HG02885 (cell line): ENCODE results near the gene CDK11A.
"Not testable (repeated sequence)": the region's sequence is repeated elsewhere in the genome, so short reads cannot be mapped to it uniquely, and the experiment has no call there.

Experiments used
- ATAC-seq: cut with Tn5 transposase; IDR thresholded peaks from one replicate; pipeline ENCODE4 v1.9.1; 2021; ENCODE audit warnings: mild to moderate bottlenecking; ENCODE audit not compliant: unreplicated experiment, poor library complexity

CDK11A gene

DNA sequence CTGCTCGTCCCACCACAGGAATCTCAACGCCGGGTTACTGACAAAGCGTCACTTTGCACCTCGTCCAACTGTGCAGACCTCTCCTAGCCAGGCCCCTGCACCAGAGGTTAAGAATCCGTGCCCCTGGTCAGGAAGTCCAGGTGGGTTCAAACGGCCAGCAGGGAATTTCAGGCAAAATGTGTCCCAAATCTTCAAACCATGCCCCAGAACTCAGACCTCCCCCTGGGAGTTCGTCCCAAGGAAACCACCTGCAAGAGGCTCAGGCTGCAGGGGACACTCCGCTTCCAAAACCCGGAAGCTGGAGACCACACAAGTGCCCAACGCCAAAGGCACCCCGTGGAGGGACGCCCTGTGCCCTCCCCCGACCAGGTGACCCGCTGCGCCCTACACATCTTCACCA lies 32.7 kb downstream of the CDK11A start:
- ATAC-seq = not testable (repeated sequence)

DNA sequence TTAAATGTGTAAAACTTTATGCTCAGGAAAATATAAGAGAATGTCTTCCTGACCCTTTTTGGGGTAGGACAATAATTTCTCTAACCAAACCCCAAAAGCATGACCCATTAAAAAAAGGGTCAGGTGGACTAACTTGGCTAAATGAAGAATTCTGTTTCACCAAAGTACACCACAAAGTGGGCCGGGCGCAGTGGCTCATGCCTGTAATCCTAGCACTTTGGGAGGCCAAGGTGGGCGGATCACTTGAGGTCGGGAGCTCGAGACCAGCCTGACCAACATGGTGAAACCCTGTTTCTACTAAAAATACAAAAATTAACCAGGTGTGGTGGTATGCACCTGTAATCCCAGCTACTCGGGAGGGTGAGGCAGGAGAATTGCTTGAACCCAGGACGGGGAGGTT lies 34.6 kb downstream of the CDK11A start:
- ATAC-seq = not testable (repeated sequence)

DNA sequence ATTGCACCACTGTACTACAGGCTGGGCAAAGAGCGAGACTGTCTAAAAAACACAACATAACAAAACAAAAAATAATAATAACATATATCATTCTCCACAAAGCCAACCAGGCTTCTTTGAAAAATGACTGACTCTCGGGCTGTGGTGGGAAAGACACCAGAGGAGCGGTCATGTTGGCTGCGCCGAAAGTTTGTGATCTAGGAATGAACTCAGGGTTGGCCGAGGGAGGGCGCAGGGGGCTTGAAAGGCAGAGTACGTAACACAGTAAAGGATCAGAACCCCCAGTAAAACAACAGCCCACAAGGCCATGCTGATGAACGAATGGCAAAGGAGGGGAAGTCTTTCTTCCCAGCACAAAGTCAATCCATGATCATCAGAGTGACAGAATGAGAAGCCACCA lies 36.3 kb downstream of the CDK11A start:
- no peak for ATAC-seq

DNA sequence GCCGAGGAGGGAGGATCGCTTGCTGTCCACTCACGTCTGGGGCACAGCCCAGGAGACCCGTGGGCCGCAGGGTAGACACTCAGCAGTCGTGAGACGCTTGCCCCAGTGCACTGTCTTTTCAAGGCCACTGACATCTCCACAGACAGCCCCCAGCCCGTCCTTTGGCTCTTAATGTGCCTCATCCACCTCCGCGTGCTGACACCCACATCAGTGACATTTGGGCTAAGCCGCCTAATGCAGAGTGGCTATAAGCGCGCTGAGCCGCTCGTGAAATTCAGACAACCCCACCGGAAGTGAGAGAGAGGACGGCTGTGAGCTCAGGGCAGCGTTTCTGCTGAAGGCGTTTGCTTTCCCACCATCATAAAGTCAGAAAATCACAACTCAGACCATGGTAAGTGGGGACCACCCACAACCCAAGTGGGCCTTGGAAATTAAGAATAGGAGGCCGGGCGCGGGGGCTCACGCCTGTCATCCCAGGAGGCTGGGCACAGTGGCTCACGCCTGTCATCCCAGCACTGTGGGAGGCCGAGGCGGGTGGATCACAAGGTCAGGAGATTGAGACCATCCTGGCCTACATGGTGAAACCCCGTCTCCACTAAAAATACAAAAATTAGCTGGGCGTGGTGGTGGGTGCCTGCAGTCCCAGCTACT lies 40.0 kb downstream of the CDK11A start:
- no peak for ATAC-seq

DNA sequence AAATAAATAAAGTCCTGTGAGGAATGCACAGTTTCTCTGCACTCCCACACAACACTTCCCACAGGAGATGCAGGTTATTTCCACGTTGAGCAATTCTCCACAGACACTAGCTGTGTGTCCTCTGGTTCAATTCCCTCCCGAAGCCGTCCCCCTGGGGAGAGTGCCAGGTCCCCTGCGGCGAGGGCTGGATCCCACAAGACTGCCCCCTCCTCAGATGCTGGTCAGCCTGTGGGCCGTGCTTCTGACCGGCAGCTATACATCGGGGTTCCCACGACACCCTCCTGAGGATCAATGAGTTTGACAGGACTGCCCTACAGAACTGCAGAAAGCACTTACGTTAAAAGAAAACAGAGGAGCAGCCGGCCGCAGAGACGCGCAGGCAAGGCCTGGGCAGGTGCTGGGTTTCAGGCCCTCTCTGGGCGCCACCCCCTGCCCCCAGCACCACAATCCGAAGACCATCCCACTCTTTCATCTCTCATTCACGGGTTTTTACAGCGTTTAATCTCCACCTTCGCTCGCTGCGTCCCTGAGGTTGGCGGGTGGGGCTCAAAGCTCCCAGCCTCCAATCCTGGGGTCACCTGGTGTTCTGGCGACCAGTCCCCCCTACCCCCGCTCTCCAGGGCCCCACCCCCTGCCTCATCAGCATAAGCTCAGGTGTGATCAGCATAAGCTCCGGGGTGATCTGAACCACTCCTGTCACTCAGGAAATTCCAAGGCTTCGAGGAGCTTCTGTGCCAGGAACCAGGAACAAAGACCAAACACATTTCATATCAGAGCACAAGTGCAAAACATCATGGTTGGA lies 40.9 kb downstream of the CDK11A start:
- no peak for ATAC-seq

DNA sequence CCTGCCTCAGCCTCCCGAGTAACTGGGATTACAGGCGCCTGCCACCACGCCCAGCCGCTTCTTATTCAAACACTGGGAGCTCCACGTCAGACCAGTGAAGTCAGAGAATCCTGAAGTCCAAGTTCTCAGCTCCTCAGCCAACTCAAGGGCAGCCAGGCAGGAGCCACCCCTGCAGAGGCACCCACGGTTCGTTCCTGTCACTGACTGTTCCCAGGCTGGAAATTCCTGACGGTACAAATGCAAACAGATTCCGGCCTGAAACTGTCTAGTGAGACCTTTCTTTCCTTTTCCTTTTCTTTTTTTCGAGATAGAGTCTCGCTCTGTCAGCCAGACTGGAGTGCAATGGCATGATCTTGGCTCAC lies 43.3 kb downstream of the CDK11A start:
- ATAC-seq = no peak

DNA sequence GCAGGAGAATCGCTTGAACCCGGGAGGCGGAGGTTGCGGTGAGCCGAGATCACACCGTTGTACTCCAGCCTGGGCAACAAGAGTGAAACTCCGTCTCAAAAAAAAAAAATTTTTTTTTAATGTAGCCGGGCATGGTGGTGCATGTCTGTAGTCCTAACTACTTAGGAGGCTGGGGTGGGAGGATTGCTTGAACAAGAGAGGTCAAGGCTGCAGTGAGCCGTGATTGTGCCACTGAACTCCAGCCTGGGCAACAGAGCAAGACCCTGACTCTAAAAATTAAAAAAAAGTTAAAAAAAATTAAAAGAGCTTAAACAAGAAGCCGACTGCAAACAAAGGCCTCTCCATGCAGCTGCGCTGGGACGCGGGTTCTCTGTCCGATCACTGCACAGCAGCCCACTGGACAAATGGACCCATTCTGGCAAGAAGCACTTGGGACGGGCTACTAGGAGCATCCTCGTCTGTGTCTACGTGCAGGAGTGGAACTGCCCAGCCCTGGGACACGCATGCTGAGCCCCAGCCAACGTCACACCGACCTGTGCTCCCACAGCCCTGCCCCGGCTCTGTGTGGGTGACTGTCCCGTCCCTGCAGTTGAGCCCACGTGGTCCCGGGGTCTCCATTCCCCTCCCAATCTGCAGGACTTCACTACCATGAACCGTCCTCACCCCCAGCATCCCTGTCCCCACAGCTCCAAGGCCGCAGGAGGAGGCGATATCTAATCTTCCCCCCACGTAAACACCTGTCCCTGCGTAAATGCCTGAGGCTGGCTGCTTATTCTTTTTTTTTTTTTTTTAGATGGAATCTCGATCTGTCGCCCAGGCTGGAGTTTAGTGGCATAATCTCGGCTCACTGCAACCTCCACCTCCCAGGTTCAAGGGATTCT lies 43.9 kb downstream of the CDK11A start:
- ATAC-seq = no peak

DNA sequence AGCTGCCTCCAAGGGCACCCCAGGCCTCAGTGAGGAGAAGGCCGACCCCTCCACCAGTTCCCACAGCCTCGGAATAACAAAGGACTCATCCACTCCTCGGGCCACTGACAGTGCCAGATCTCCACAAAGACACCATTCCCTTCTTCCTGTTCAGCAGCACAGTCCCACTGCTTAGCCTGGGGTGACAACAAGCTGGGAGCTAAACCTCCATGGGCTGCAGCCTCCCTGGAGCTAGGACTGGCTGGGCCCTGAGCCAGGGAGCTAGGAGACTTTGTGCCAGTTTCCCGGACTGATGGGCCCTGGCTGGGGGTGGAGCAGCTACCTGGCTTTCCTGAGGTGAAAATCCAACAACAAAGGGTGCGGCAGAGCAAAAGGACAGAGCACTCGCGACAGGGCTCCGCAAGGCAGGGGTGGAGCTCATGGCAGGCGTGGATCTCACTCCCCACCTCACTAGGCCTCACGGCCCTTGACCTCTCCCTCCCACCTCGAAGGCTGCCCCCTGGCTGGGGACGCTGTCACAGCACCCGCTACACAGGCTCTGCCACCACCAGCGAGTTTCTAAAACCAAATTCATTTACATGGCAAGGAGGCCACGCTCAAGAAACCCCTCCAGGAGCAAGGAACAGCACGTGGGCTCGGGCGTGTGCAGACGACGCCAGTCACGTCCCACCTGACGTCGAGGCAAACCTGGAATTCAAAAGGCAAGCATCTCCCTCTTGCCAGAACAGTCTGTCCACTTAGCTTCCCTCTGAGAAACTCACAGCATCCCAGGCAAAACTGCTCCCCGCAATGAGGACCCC lies 45.4 kb downstream of the CDK11A start:
- ATAC-seq = no peak

DNA sequence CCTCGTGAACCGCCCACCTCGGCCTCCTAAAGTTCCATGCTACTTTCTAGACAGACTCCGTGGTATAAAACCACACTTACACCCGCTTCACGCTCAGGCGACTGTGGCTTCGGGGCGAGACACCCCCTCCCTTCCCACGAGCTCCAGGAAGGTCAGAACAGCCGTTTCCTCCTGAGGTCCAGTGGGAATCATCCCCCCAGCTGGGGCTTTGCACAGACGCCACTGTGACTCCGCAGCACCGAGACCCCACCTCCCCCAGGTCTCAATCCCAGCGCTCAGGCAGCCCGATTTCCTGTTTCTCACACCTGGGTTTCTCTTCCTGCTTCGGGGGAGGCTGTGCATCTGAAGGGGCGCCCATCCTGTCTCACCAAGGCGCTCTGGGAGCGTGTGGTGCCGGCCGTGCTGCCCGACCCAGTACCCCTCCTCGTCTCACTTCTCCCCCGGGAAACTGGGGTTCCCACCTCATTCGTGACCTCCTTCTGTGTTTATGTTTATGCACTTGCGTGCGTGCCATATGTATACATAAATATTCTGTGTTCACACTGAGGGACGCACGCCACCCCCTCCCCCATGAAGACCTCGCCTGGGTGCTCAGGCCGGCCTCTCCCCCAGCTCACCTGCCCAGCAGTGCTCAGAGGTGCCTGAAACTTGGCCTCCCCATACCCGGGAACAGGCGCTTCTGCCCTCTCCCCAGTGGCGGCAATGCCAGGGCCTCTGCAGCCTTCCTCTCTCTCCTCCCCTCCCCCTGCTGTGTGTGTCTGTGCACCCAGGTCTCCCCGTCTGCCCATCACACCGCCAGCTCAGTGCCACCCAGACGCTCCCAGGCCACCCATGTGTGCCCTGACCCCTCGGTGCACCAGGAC lies 46.2 kb downstream of the CDK11A start:
- peak; percentile 56 for ATAC-seq

DNA sequence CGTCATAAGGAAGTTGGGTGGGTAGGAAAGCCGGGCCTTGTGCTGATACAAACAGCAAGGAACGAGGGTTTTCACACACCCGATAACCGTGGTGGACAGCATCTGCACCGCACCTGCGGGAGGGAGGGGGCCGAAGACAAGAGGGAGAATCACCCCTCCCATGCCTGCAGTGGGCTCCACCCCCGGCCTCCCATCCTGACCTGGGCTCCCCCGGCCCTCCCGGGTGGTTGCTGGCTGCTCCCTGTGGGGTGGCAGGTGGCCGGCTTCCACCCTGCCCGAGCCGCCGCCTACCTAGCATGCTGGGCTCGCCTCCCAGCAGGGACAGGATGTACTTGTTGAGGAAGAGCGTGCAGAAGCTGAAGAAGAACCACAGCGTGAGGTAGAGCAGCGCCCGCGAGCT lies 48.1 kb downstream of the CDK11A start:
- not testable (repeated sequence) for ATAC-seq

DNA sequence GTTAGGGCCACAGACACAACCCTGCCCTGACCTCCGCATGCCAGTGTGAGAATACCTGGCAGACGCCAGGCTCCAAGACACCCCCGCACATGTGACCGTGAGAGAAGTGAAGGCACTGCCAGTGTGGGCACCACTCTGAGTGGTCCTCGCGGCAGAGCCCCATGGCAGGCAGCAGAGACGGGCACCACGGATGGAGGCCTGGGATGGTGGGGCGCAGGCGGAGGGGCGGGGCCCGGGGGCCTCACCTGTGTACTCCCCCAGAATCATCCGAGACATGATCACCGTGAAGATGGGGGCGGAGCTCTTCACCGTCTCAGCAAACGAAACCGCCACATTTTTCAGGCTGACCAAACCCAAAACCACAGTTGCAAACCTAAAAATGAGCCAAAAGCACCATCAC lies 48.9 kb downstream of the CDK11A start:
- ATAC-seq = peak; percentile 33

DNA sequence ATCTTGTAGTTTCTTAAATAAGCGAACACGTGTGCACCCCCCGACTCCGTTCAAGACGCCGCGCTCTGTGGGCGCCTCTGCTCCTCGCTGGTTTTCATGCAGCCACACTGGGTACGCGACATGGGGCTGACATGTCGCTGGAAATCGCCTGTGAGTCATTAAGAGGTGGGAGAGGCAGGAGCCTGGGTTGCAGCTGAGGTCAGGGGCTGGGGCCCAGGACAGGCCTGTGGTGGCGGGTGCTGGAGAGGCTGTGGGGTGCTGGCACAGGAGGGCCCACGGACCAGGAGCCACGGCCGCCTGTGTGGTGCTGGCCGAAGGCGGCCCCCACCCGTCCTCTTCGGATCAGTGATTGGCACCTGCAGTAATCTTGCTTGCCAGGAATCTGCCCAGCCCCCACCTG lies 49.4 kb downstream of the CDK11A start:
- ATAC-seq = not testable (repeated sequence)

DNA sequence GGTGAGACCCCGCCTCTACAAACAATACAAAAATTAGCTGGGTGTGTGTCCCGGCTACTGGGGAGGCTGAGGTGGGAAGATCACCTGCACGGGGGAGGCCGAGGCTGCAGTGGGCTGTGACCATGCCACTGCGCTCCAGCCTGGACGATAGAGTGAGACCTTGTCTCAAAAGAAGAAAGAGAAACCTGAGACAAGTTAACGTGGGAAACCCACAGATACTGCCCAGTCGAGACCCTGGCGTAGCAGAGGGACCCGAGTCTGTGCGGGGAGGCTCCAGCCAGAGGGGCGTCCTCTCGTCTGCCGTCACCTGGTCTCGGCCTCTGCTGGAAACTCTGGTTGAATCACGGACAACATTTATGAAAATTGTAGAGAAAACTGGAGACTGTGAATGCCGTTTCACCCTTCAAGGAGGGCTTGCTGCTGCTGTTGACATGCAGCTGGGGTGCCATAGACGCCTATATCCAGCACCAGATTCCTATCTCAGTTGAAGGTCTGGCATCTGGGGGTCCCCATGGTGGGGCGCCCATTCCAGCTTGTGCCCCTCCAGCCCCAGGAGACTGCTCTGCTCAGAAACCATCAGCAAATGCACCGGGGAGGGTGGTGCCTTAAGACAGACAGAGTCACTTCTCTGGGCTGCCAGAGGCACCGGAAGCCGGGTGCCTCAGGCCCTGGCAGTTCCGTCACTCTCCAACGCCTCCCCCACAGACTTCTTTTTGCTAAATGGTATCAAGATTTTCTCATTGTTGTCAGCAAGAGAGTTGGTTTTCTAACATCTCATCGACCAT lies 51.8 kb downstream of the CDK11A start:
- ATAC-seq = no peak

DNA sequence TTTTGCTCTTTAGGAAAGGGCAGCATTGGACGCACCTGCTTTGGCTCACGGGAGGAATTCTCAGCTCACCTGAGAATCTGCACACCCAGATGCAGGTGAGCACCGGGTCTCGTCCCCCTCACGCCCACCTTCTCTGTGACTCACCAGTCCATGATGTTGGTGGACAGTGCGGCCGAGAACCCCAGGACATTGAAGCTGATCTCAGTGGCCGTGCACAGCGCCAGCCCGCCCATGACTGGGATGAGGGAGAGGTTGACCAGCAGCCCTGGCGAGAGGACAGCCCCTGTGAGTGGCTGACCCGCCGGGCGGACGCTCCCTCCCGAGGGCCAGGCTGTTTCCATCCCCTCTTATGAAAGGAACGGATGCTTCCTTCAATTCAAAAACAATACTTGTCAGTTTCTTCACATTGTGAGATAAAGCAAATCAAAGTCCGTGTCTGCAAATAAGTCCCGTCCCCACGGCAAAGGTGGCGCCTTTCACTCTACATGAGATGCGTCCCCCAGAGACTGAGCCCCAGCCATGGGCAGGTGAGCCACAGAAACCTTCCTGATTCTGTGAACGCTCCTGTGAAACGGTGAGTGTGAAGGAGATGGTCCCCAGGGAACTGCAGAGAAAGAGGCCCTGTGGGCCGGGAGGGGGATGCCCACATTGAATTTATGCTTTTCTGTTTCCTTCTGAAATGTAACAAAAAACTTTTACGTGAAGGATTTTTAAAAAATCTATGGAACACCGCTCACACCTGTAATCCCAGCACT lies 52.6 kb downstream of the CDK11A start:
- ATAC-seq = no peak

DNA sequence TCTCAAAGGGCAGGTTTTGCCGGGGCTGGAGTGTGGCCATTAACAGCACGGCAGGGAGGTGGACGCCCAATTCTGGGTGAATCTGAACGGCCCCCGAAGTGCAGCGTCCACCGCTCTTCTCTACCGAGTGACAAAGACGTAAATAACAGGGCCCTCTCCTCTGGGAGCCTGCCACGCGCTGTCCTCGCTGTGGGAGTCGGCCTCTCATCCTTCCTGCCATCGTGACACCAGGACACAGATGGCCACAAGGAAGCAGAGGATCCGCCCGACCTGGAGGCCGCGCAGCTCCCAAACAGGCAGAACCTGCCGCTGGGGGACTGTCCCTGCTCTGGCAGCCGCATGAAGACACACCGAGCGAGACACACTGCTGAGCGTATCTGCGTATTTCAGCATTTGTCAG lies 53.3 kb downstream of the CDK11A start:
- ATAC-seq = no peak

DNA sequence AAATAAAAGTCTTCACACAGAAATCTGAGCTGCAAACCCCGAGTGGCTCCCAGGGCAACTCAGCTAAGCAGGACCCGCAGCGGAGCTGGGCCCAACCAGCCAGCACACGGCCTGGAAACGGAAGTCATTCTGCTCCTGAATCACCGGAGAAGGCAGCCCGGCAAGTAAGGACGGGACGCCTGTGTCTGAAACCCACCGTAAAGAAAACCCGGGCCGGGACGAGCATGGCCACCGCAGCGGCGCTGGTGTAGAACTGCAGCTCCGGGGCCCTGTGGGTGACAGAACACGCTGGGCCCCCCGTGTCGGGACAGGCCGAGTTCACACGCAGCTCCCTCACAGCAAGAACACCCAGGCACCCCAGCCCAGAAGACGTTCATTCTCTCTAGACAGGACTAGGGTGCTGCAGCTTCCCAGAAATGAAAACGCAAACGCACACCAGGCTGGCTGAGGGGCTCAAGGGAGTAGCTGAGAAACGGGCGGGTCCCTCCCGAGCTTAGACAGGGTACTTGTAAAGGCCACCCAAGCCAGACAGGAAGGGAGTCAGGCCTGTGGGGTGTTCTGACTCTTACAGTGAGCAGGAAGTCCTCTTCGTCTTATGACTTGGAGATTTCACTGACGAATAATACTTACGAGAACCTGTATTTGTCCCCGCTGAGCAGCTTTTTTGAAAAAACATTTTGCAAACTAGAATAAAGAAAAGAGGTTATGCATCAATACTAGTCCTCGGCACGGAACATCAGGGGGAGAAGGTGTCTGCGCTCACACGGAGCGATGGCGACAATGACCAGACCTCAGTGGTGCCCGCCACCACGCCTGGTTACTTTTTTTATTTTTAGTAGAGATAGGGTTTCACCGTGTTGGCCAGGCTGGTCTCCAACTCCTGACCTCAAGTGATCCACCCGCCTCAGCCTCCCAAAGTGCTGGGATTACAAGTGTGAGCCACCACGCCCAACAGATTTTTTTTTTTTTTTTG lies 54.4 kb downstream of the CDK11A start:
- no peak for ATAC-seq

DNA sequence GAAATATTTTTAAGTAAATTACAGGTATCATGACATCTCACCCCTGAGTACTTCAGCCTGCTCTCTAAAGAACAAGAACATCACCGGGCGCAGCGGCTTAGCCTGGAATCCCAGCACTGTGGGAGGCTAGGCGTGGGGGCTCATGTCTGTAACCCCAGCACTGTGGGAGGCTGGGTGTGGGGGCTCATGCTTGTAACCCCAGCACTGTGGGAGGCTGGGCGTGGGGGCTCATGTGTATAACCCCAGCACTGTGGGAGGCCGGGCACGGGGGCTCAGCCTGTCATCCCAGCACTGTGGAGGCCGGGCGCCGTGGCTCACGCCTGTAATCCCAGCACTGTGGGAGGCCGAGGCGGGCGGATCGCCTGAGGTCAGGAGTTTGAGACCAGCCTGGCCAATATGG lies 57.6 kb downstream of the CDK11A start:
- ATAC-seq = no peak
